GM21447 (cell line): ENCODE results near the gene CNTROB.

ENCODE experiments used
- ATAC-seq: cut with Tn5 transposase; IDR thresholded peaks from one replicate; pipeline ENCODE4 v1.9.1; 2021; ENCODE audit not compliant: unreplicated experiment

The CNTROB gene

GRCh38 chr17:7982666-7983065, 50.7 kb downstream of the CNTROB start:
- no peak for ATAC-seq

DNA sequence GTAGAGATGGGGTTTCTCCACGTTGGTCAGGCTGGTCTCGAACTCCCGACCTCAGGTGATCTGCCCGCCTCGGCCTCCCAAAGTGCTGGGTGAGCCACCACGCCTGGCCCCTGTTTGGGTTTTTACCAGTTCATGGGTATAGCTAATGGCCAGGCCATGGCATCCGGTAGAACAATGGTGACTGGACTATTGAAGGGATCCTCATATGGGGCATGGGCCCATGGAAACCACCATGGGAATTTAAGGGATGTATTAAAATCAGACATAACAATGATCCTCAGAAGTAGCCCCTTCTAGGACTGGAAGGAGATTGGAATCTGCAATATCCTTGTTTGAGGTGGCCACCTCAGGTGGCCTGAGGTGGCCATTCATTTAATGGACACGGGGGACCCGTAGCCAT, 52.9 kb downstream of the CNTROB start:
- no peak for ATAC-seq

- no peak for ATAC-seq
Measured at GRCh38 chr17:7987112-7987893, 55.3 kb downstream of the CNTROB start.

DNA sequence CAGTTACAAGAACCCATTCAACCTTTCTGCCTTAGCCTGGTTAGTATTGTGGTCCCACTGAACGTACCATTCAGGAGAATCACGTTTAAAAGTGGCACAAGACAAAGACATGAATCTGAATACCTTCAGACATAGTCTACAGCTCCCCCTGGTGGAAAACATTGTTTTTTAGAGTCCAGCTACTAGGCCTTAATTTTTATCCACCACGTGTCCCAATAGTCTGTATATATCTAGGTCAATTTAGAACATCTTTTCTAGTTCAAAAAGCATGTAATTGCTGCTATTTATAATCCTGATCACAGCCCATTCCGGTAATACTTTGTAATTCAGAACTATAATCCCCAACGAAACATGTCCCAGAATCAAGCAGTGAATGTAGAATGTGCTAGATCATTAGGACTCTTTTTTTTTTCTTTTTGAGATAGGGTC, 56.8 kb downstream of the CNTROB start:
- ATAC-seq = no peak

- no peak for ATAC-seq
Measured at GRCh38 chr17:7989781-7990655, 58.0 kb downstream of the CNTROB start.

DNA sequence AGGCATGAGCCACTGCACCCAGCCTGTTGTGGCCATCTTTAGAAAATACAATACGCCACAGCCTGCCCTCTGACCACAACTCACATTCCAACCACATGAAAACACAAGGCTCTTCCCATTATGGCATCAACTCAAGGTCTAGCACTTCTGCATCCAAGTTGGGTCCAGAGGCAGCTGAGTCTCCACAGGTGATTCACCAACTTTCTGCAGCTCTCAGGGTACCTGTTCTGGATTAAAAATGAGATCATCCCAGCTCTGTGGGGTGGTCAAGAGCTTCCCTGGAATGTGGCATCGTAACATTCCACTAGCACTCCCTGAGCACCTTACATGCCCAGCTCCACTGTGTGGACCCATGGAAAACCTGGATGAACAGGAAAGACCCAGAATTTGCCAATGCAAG, 60.5 kb downstream of the CNTROB start:
- ATAC-seq = no peak

DNA sequence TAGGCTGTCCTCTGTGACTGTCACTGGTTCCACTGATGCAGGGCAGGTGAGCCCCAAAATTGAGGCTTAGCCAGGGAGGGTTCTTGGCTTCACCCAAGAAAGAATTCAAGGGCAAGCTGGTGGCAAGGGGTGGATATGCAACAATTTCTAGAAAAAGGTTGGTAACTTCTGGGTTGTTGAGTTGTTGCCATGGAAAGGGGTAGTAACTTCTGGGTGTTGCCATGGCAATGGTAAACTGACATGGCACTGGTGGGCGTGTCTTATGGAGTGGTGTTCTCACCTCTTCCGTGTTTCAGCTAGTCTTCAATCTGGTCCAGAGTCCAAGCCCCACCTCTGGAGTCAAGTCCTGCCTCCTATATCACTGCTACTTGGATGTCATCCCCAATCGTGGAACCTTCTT, 60.9 kb downstream of the CNTROB start:
- ATAC-seq = no peak

DNA sequence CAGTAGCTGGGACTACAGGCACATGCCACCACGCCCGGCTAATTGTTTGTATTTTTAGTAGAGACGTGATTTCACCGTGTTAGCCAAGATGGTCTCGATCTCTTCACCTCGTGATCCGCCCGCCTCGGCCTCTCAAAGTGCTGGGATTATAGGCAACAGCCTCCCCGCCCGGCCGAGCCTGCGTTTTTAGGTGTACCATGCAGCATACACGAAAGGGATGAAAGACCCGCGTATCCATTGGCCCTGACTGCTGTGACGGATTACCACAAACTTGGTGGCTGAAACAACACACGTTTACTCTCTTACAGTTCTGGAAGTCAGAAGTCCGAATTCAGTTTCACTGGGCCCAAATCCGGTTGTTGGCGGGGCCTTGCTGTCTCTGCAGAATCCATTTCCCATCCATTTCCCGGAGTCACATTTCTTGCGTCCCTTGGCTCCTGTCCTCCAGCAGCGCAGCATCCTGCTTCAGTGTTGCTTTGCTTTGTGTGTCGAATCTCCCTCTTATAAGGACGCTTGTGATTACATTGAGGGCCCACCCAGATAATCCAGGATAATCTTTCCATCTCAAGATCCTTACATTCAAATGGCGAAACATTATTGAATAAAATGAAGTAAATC, 62.1 kb downstream of the CNTROB start:
- no peak for ATAC-seq

DNA sequence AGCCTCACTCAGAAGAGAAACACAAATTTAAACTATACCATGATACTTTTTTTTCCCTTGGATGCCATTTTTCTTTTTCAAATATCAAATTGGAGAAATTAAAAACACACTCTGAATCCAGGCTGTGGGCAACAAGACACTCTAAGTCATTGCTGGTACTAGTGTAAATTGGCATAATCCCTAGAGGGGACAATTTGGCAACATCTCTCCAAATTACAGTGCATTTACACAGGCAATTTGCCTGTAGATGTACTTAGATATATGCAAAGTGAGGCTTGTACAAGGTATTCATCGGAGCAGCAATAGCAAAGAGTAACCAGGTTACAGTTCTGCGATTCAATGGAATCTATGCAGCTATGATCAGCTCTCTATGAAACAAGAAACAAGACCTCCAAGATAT, 63.7 kb downstream of the CNTROB start:
- ATAC-seq = no peak

- ATAC-seq = no peak
Measured at GRCh38 chr17:7997186-7997585, 65.2 kb downstream of the CNTROB start.
